ENCODE results near the gene SLCO2B1.

GRCh38 chr11:75233754-75234172 is 82.9 kb downstream of the SLCO2B1 start:
- TF ChIP-seq CTCF (IDR thresholded peaks at IDR 0.05) (no peak), POLR2AphosphoS5 (IDR thresholded peaks at IDR 0.05) (no peak), POLR2A (IDR thresholded peaks at IDR 0.05) (no peak)

Data from suprapubic skin (tissue), 4 donors.